GM13977 (cell line): ENCODE data around the gene RALY.

Experiments
- DNase-seq: peaks from one replicate; pipeline ENCODE4 v3.0.0; 2012; ENCODE audit warnings: low spot score
- CTCF ChIP-seq: IDR thresholded peaks from 2 replicates; pipeline ENCODE4 v1.5.1; 2012; ENCODE audit warnings: mild to moderate bottlenecking, control low read depth; ENCODE audit not compliant: insufficient read depth; ENCODE audit errors: extremely low read depth, missing control alignments
- in situ Hi-C: fragments of 300-500 bp; cut with MboI; formaldehyde crosslinking; loops from one replicate; pipeline ENCODE4 v1.12.0; 2022; ENCODE audit warnings: low sequenced_read_pairs, low pct_unique_long_range_greater_than_20kb, mixed read lengths, inconsistent platforms; ENCODE audit not compliant: unreplicated experiment

Gene RALY

GRCh38 chr20:34108616-34109174 is 115.0 kb downstream of the RALY start:
- no peak for TF ChIP-seq CTCF
- in situ Hi-C loops, result no loop called here
- DNase-seq, result no peak

GRCh38 chr20:34109442-34109841 is 115.7 kb downstream of the RALY start:
- in situ Hi-C loops, result no loop called here
- no peak for TF ChIP-seq CTCF
- DNase-seq, result no peak

GRCh38 chr20:34110025-34110744 is 116.5 kb downstream of the RALY start:
- DNase-seq, result no peak
- in situ Hi-C loops, result no loop called here
- no peak for TF ChIP-seq CTCF

- in situ Hi-C loops, result no loop called here
- DNase-seq, result peak; percentile 42
- TF ChIP-seq CTCF, result no peak
Observed at GRCh38 chr20:34110745-34111641, 117.3 kb downstream of the RALY start.

GRCh38 chr20:34111702-34112599 is 118.2 kb downstream of the RALY start, which contains the start of gene EIF2S2:
Gene EIF2S2 (minus strand): TSS chr20:34112243. CDS start chr20:34112110, 133 bp downstream.
- TF ChIP-seq CTCF, result no peak
- peak; percentile 97 for DNase-seq
- in situ Hi-C loops, result no loop called here
